ENCODE measurements around the gene IFNA17.
"Not testable (repeated sequence)": the region's sequence is repeated elsewhere in the genome, so short reads cannot be mapped to it uniquely, and the experiment has no call there.

IFNA17 gene

GRCh38 chr9:21210311-21210710, 17.7 kb downstream of the IFNA17 start:
- 90 to 95% methylated on average over 7 of the region's 7 CpGs for WGBS, 2 experiments (ENCODE audit: insufficient coverage in 2 of 2)
- Histone ChIP-seq H3K4me1 (ENCODE audit: control insufficient read depth, insufficient read depth, low read length, poor library complexity, severe bottlenecking) (no peaks in the 10 kb centered on the region), H3K27ac (ENCODE audit: low read depth, low read length, severe bottlenecking) (no peak overlapping the region), H3K36me3 (ENCODE audit: control insufficient read depth, insufficient read depth, low read length) (no peaks in the 10 kb centered on the region), H3K9me3 (ENCODE audit: control insufficient read depth, low read length) (no peaks in the 10 kb centered on the region), H3K4me3 (ENCODE audit: extremely low read depth, insufficient read depth, low read length, poor library complexity, severe bottlenecking) (no peak overlapping the region)

GRCh38 chr9:21207043-21207442, 21.0 kb downstream of the IFNA17 start, which contains the start of gene IFNA10:
Gene IFNA10 (minus strand): TSS chr9:21207143. CDS start chr9:21207097, 46 bp downstream.
- H3K9me3 ChIP-seq (ENCODE audit: control insufficient read depth, low read length); H3K4me3 ChIP-seq (ENCODE audit: extremely low read depth, insufficient read depth, low read length, poor library complexity, severe bottlenecking); H3K36me3 ChIP-seq (ENCODE audit: control insufficient read depth, insufficient read depth, low read length); H3K27ac ChIP-seq (ENCODE audit: low read depth, low read length, severe bottlenecking); H3K4me1 ChIP-seq (ENCODE audit: control insufficient read depth, insufficient read depth, low read length, poor library complexity, severe bottlenecking): not testable (repeated sequence)
- no CpG with 5 or more reads among the region's 3 CpGs for WGBS, 2 experiments (ENCODE audit: insufficient coverage in 2 of 2)

- H3K4me3 ChIP-seq (ENCODE audit: extremely low read depth, insufficient read depth, low read length, poor library complexity, severe bottlenecking), result no peak overlapping the region
- no peak overlapping the region for H3K27ac ChIP-seq (ENCODE audit: low read depth, low read length, severe bottlenecking)
- no peaks in the 10 kb centered on the region for H3K36me3 ChIP-seq (ENCODE audit: control insufficient read depth, insufficient read depth, low read length)
- no peaks in the 10 kb centered on the region for H3K4me1 ChIP-seq (ENCODE audit: control insufficient read depth, insufficient read depth, low read length, poor library complexity, severe bottlenecking)
- H3K9me3 ChIP-seq (ENCODE audit: control insufficient read depth, low read length), result no peaks in the 10 kb centered on the region
Observed at GRCh38 chr9:21205204-21205603, 22.8 kb downstream of the IFNA17 start.

- H3K9me3 ChIP-seq (ENCODE audit: control insufficient read depth, low read length); H3K4me1 ChIP-seq (ENCODE audit: control insufficient read depth, insufficient read depth, low read length, poor library complexity, severe bottlenecking): not testable (repeated sequence)
- WGBS, 2 experiments (ENCODE audit: insufficient coverage in 2 of 2), result 79 to 83% methylated on average over 2 of the region's 4 CpGs
Observed at GRCh38 chr9:21202105-21202504, 25.9 kb downstream of the IFNA17 start, which contains the start of gene IFNA7. Gene IFNA7 (minus strand): TSS chr9:21202205. CDS start chr9:21202165, 40 bp downstream.

GRCh38 chr9:21194867-21195776, 32.9 kb downstream of the IFNA17 start:
- not testable (repeated sequence) for H3K9me3 ChIP-seq (ENCODE audit: control insufficient read depth, low read length); H3K27ac ChIP-seq (ENCODE audit: low read depth, low read length, severe bottlenecking); H3K36me3 ChIP-seq (ENCODE audit: control insufficient read depth, insufficient read depth, low read length); H3K4me3 ChIP-seq (ENCODE audit: extremely low read depth, insufficient read depth, low read length, poor library complexity, severe bottlenecking); H3K4me1 ChIP-seq (ENCODE audit: control insufficient read depth, insufficient read depth, low read length, poor library complexity, severe bottlenecking)
- WGBS, 2 experiments (ENCODE audit: insufficient coverage in 2 of 2), result 50 to 67% methylated on average over 1 of the region's 6 CpGs

More at GRCh38 chr9:21202105-21202504, 25.9 kb downstream of the IFNA17 start, which contains the start of gene IFNA7:
- H3K27ac ChIP-seq (ENCODE audit: low read depth, low read length, severe bottlenecking); H3K36me3 ChIP-seq (ENCODE audit: control insufficient read depth, insufficient read depth, low read length); H3K4me3 ChIP-seq (ENCODE audit: extremely low read depth, insufficient read depth, low read length, poor library complexity, severe bottlenecking): not testable (repeated sequence)

GRCh38 chr9:21187487-21187886, 40.5 kb downstream of the IFNA17 start, which contains the start of gene IFNA4:
Gene IFNA4 (minus strand): TSS chr9:21187587. CDS start chr9:21187531, 56 bp downstream.
- not testable (repeated sequence) for H3K27ac ChIP-seq (ENCODE audit: low read depth, low read length, severe bottlenecking); H3K9me3 ChIP-seq (ENCODE audit: control insufficient read depth, low read length); H3K36me3 ChIP-seq (ENCODE audit: control insufficient read depth, insufficient read depth, low read length); H3K4me1 ChIP-seq (ENCODE audit: control insufficient read depth, insufficient read depth, low read length, poor library complexity, severe bottlenecking); H3K4me3 ChIP-seq (ENCODE audit: extremely low read depth, insufficient read depth, low read length, poor library complexity, severe bottlenecking)
- WGBS, 2 experiments (ENCODE audit: insufficient coverage in 2 of 2), result no CpG with 5 or more reads among the region's 3 CpGs

GRCh38 chr9:21182810-21183736, 44.9 kb downstream of the IFNA17 start:
- not testable (repeated sequence) for H3K4me1 ChIP-seq (ENCODE audit: control insufficient read depth, insufficient read depth, low read length, poor library complexity, severe bottlenecking); H3K4me3 ChIP-seq (ENCODE audit: extremely low read depth, insufficient read depth, low read length, poor library complexity, severe bottlenecking); H3K27ac ChIP-seq (ENCODE audit: low read depth, low read length, severe bottlenecking); H3K9me3 ChIP-seq (ENCODE audit: control insufficient read depth, low read length); H3K36me3 ChIP-seq (ENCODE audit: control insufficient read depth, insufficient read depth, low read length)
- 0% methylated on average over 1 of the region's 4 CpGs; no CpG with 5 or more reads in 1 of the 2 experiments for WGBS, 2 experiments (ENCODE audit: insufficient coverage in 2 of 2)

Measured in mesodermal cell (in vitro differentiated cells).